Loucy (cell line): ENCODE data around the gene SMCR8.
A peak's percentile ranks its signal among the peaks of the same experiment; 100 is the strongest.

ENCODE experiments used
- H2AFZ ChIP-seq: fragments of 200-600 bp; sonication (generic); 2 replicates; pipeline ENCODE4 v1.6.0; 2016; ENCODE audit warnings: antibody characterized with exemption, mild to moderate bottlenecking, low read length, moderate library complexity
- H3F3A ChIP-seq: fragments of 200-600 bp; 2 replicates; pipeline ENCODE4 v1.6.0; 2016; ENCODE audit warnings: antibody characterized with exemption, low read depth, mild to moderate bottlenecking
- H3K27me3 ChIP-seq: fragments of 200-600 bp; sonication (generic); 2 replicates; pipeline ENCODE4 v1.6.1; 2014; ENCODE audit warnings: low read length, mild to moderate bottlenecking; ENCODE audit not compliant: insufficient read depth, poor library complexity, severe bottlenecking
- H3K36me3 ChIP-seq: fragments of 200-600 bp; sonication (generic); 2 replicates; pipeline ENCODE4 v1.6.1; 2016; ENCODE audit warnings: low read length; ENCODE audit not compliant: insufficient read depth
- H3K4me1 ChIP-seq: fragments of 200-600 bp; sonication (generic); 2 replicates; pipeline ENCODE4 v1.5.1; 2014; ENCODE audit warnings: low read length, mild to moderate bottlenecking; ENCODE audit not compliant: insufficient read depth, poor library complexity, severe bottlenecking
- H3K4me2 ChIP-seq: fragments of 200-600 bp; sonication (generic); 2 replicates; pipeline ENCODE4 v1.6.0; 2014; ENCODE audit warnings: antibody characterized with exemption, low read length, low read depth, mild to moderate bottlenecking; ENCODE audit not compliant: poor library complexity, severe bottlenecking
- H3K4me3 ChIP-seq: fragments of 200-600 bp; sonication (generic); 2 replicates; pipeline ENCODE4 v1.5.1; 2014; ENCODE audit warnings: low read length, mild to moderate bottlenecking, mixed read lengths; ENCODE audit not compliant: poor library complexity, severe bottlenecking
- H3K79me2 ChIP-seq: fragments of 200-600 bp; sonication (generic); 2 replicates; pipeline ENCODE4 v1.6.1; 2014; ENCODE audit warnings: low read length; ENCODE audit not compliant: insufficient read depth
- H3K9ac ChIP-seq: fragments of 200-600 bp; sonication (generic); 2 replicates; pipeline ENCODE4 v1.6.0; 2014; ENCODE audit warnings: mild to moderate bottlenecking, low read depth, low read length, moderate library complexity; ENCODE audit not compliant: poor library complexity, severe bottlenecking
- H3K9me2 ChIP-seq: fragments of 200-600 bp; sonication (generic); replicated peaks from 2 replicates; pipeline ENCODE4 v1.6.1; 2016; ENCODE audit warnings: low read depth, low read length, mixed read lengths
- H3K9me3 ChIP-seq: fragments of 200-600 bp; sonication (generic); 2 replicates; pipeline ENCODE4 v1.6.1; 2014; ENCODE audit warnings: mild to moderate bottlenecking, antibody characterized with exemption, low read length, low read depth; ENCODE audit not compliant: insufficient read depth
- H4K20me1 ChIP-seq: fragments of 200-600 bp; sonication (generic); 2 replicates; pipeline ENCODE4 v1.6.0; 2014; ENCODE audit warnings: antibody characterized with exemption, low read length, mild to moderate bottlenecking; ENCODE audit not compliant: insufficient read depth, poor library complexity, severe bottlenecking
- EZH2phosphoT487 ChIP-seq: fragments of 200-600 bp; IDR thresholded peaks from 2 replicates; pipeline ENCODE4 v1.6.1; 2018; ENCODE audit warnings: antibody characterized with exemption, mild to moderate bottlenecking, moderate library complexity, borderline replicate concordance
- TF ChIP-seq, protein P1 (sequence below): fragments of 200-600 bp; sonication (generic); conservative IDR thresholded peaks from 2 replicates; pipeline ENCODE4 v1.5.1; 2014; ENCODE audit warnings: mild to moderate bottlenecking, antibody characterized with exemption, low read length

Gene SMCR8

GRCh38 chr17:18318117-18318516 is 3.0 kb downstream of the SMCR8 start:
- Histone ChIP-seq H3K36me3 (no peaks in the 10 kb centered on the region), H3K4me2 (peak overlapping the region; percentile 86), H3F3A (no peaks in the 10 kb centered on the region), H3K9ac (peak overlapping the region; percentile 93), H3K9me3 (no peaks in the 10 kb centered on the region), H3K27me3 (no peaks in the 10 kb centered on the region), H4K20me1 (peaks cover 26% of the 10 kb centered on the region), H3K79me2 (peaks cover 58% of the 10 kb centered on the region), H3K4me1 (peaks cover 34% of the 10 kb centered on the region), H3K9me2 (no peaks in the 10 kb centered on the region), H2AFZ (no peak overlapping the region), H3K4me3 (peak overlapping the region; percentile 84)
- TF ChIP-seq, protein P1, sequence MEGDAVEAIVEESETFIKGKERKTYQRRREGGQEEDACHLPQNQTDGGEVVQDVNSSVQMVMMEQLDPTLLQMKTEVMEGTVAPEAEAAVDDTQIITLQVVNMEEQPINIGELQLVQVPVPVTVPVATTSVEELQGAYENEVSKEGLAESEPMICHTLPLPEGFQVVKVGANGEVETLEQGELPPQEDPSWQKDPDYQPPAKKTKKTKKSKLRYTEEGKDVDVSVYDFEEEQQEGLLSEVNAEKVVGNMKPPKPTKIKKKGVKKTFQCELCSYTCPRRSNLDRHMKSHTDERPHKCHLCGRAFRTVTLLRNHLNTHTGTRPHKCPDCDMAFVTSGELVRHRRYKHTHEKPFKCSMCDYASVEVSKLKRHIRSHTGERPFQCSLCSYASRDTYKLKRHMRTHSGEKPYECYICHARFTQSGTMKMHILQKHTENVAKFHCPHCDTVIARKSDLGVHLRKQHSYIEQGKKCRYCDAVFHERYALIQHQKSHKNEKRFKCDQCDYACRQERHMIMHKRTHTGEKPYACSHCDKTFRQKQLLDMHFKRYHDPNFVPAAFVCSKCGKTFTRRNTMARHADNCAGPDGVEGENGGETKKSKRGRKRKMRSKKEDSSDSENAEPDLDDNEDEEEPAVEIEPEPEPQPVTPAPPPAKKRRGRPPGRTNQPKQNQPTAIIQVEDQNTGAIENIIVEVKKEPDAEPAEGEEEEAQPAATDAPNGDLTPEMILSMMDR = no peak
- TF ChIP-seq EZH2phosphoT487 = no peak

DNA sequence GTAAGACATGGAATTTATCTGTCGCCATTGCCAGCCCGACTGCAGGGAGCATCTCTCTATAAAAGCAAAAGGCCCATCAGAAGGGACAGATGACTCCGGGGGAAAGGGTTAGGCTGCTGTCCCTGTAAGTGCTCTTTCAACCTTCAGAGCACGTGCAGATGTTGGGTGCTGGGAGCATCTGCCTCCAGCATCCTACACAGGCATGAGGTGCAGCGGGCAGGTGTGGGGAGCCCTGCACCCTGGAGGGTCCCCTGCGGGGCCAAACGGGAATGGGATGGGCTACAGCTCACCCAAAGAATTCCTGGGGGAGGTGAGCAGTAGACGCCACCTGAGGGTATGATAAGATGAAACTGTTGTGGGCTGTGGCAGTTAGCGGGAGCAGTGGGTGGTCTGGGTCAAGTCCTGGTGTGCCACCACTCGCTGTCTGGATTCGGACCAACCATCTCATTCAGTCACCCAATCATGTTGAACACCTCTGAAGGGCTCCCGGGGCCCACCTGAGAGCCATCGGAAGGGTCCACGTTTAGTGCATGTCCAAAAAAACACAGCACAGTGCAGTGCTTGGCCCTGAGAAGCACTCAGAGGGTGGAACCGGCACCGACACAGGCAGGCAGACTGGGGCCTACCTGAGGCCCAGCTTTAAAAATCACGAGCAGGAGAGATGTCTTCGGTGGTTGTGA is 3.8 kb downstream of the SMCR8 start:
- H2AFZ ChIP-seq = no peak overlapping the region
- H3F3A ChIP-seq = no peaks in the 10 kb centered on the region
- peak overlapping the region; percentile 20 for H3K9ac ChIP-seq
- no peak for TF ChIP-seq EZH2phosphoT487
- TF ChIP-seq, protein P1 = no peak
- H3K27me3 ChIP-seq = no peaks in the 10 kb centered on the region
- H3K36me3 ChIP-seq = no peaks in the 10 kb centered on the region
- peaks cover 26% of the 10 kb centered on the region for H3K4me1 ChIP-seq
- peak overlapping the region; percentile 39 for H3K4me2 ChIP-seq
- H3K9me3 ChIP-seq = no peaks in the 10 kb centered on the region
- no peak overlapping the region for H3K4me3 ChIP-seq
- H4K20me1 ChIP-seq = peaks cover 18% of the 10 kb centered on the region
- H3K79me2 ChIP-seq = peaks cover 50% of the 10 kb centered on the region
- H3K9me2 ChIP-seq = no peaks in the 10 kb centered on the region

GRCh38 chr17:18319604-18320256 is 4.6 kb downstream of the SMCR8 start:
- TF ChIP-seq, protein P1 = peak; percentile 63
- TF ChIP-seq EZH2phosphoT487 = no peak
- Histone ChIP-seq H3F3A (no peaks in the 10 kb centered on the region), H3K4me1 (peaks cover 24% of the 10 kb centered on the region), H3K4me2 (peak overlapping the region; percentile 39), H3K27me3 (no peaks in the 10 kb centered on the region), H3K79me2 (peaks cover 42% of the 10 kb centered on the region), H3K9ac (no peak overlapping the region), H3K36me3 (no peaks in the 10 kb centered on the region), H4K20me1 (peaks cover 15% of the 10 kb centered on the region), H3K9me2 (no peaks in the 10 kb centered on the region), H3K4me3 (no peak overlapping the region), H3K9me3 (no peaks in the 10 kb centered on the region), H2AFZ (no peak overlapping the region)
